CD4-positive, alpha-beta T cell treated with Interleukin-15 for 1 hour (primary cell): Measurements from ENCODE around the gene TSPAN18.

Source experiments
- DNase-seq: peaks from one replicate; pipeline ENCODE4 v3.0.0-alpha.2; 2020

Gene TSPAN18

DNA sequence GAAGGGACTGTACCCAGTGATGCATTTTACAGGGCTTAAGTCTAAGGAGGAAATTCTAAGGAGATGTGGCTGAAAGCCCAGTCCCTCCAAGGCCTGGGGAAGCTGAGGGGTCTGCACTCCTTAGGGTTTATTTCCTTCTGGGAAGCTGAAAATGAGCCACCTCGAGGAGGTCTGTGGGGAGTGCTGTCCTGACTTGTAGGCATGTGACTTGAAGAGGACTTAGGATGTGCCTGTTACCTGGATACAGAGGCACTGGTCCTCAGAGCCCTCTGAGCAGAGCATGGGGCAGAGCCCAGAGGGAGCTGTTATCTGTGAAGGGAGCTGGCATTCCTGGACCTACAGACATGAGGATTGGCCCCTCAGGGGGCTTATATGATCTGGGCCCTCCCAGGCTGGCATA lies 146.8 kb downstream of the TSPAN18 start:
- DNase-seq = no peak

DNA sequence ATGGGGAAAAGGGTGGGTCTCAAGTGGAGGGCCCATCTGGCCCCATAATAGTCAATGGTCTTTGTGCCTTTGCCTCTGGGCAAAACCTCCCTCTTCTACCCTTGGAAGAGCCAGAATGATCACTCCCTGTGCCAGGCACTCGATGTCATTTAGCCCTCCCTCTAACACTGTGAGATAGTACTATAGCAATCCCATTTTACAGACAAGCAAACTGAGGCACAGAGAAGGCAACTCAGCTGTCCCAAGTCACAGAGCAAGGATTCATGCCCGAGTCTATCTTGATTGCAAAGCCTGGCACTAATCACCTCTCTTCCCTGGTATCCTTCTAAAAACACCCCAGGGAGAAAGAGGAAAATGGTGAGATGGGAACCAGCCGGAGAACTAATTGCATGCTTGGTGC lies 147.5 kb downstream of the TSPAN18 start:
- DNase-seq = no peak

DNA sequence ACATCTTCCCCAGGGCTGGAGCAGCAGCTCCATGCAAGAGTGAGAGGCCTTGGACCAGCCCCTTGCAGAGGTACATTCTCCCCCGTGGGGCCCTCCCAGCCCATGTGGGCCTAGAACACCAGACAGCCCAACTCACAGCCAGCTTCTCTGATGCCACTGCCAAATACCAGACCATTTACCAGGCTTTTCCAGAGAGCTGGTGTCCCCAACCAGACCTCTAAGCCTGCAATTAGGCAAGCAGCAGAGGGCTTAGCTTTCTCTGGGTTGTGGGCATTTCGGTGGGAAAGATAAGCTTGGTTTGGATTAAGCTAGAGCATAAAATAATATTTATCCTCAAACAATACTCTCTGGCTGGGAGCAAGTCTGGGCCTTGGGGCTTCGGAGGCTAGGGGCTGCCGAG lies 148.3 kb downstream of the TSPAN18 start:
- no peak for DNase-seq

DNA sequence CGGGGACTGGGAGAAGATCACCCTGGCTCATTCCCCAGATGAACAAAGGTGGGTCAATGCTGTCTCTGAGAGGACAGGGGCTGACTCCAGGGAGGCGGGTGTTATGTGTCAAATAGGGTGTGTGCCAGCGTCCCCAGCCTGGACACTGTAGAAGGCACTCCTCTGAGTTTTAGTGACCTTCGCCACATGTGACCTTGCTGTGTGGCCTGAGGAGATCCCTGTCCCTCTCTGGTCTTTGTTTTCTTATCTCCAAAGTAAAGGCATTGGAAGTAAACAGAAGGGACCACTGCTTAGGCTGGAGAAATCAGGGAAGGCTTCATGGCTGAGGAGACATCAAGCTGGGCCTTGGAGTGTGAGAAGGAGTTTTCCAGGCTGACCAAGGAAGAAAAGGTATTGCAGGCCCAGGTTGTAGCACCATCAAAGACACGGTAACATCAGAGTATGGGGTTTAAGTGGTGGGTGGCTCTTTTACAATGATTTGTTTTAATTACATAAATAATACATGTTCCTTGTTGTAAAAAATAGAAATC lies 149.5 kb downstream of the TSPAN18 start:
- no peak for DNase-seq

DNA sequence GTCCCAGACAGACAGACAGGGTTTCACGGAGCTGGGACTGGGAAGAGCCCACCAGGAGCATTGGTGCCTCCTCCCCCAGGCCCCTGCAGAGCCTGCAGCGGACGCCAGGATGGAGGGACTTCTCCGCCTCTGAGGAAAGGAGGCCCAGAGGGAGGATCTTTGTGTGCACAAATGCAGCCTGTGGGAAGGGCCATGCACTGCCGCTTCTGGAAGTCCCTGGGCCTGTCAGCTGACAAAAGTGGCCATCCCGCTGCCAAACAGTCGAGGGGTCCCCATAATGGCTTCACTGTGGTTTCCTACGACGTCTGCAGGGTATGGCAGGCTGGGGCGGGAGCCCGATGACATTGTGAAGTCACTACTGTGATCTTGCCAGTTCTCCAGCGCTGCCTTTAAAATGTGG lies 150.1 kb downstream of the TSPAN18 start:
- no peak for DNase-seq

DNA sequence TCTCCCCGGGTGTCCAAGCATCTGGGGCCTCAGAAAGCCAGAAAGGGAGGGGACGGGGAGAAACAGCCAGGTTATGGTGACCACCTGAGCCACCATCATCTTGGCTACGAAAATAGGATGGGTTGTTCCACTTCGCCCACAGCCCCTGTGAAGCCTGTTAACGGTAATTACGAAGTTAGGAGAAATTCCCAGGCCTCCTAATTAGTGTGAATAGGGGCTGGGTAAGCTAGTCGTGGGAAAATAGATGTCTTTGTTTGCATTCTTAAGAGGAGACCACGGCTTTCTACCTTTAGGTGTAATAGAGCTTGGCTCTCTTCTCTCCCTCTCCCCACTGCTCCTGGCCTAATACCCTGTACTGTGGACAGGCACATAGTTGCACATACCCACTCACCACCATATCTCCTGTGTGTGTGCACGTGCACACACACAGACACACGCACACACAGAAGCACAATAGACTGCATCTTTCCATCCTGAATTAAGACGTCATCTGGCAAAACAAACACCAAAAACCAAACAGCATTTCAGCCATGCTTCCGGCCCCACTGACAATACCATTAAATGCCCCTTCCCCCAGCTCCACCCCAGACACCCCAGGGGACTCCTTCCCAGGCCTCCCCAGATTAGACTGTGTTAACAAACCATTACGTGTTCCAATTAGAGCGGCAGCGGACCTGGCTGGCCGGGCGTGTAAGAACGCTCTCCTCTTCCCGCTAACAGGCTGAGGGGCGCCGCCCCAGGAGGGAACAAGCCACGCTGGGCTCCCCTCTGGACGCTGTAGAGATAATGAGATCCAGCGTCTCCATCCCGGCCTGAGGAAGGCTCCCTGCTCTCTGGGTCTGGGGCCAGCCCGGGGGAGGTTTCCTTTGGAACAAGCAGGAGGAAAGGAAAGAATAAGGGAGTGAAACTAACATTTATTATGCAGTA lies 151.1 kb downstream of the TSPAN18 start:
- DNase-seq = no peak

DNA sequence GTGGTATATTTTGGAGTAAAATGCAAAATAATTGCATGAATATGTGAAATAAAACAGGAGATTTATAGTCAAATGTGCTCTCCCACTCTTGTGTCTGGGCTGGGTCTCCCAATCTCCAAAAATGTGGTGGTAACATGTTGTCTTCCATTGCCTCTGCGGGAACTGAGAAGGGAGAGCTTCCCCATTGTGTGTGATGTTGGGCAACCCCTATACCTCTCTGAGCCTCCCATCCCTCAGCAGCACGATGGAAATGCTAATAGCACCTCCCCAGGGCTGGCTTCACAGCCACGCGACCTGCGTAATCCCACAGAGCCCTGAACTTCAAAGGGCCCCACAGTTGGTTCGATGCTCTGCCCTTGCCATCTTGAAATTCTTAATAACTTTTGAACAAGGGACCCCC lies 151.9 kb downstream of the TSPAN18 start:
- no peak for DNase-seq

DNA sequence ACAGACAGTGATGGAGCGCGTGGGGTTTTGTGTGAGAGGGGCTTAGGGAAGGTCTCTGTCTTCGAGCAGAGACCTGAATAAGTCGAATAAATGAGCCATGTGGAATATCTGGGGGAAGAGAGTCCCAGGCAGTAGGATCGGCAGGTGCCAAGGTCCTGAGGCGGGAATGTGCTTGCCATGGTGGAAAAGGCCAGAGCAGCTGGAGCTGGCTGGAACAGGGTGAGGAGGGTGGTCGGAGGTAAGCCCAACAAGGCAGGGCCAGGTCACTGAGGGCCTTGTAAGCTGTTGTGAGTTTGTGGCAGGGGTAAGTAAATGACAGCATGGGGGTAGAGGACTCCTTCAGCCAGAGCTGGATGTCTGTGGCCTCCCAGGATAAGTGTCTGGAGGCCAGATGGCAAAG lies 152.7 kb downstream of the TSPAN18 start:
- DNase-seq = no peak

DNA sequence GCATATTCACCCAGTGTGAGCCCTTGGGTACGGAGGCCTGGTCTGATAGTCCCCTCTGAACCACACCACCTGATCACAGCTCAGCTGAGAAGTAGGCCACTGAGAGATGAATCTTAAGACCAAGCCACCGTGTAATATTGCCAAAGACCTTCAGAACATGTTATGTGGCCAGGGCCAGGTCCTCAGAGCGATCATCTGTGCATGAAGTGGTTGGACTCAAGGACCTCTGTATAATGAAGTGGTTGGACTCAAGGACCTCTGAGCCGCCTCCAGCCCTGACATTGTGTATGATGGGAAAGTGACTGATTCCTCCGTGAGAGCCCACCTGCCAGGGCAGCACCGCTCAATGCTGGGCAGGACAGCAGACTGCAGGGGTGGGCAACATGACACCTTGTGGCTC lies 153.7 kb downstream of the TSPAN18 start:
- DNase-seq = no peak

DNA sequence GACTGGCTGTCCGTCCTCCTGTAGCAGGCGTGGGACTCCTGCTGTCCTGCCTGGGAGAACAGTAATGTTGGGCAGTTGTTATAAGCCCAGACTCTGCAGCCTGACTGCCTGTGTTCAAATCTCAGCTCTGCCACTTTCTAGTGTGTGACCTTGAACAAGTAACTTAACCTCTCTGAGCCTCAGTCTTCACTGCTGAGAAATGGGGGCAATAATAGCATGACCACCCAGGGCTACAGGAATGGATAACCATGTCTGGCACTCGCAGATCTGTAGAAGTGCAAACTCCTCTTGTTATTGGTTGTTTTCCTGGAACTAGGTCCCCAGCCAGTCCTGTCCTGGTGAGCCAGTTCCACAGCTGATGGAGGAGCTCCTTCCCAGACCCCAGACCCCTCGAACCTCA lies 154.2 kb downstream of the TSPAN18 start:
- DNase-seq = no peak

DNA sequence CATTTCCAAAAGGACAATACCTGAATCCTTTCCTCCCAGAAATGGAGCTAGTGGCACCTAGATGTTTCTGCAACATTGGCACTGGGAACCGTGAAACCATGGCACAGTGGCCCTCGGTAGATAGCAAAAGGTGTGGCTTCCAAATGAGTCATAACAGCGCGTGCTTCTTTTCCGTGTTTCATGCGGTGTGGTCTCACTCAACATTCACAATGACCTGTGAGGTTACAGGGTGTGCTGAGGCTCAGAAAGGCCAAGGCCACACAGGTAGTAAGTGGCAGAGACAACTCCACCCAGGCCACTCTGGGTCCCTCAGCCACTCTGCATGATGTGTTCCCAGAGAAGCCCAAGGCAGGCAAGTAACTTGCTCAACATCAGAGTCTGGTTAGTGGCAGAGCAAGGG lies 156.5 kb downstream of the TSPAN18 start:
- DNase-seq = no peak

DNA sequence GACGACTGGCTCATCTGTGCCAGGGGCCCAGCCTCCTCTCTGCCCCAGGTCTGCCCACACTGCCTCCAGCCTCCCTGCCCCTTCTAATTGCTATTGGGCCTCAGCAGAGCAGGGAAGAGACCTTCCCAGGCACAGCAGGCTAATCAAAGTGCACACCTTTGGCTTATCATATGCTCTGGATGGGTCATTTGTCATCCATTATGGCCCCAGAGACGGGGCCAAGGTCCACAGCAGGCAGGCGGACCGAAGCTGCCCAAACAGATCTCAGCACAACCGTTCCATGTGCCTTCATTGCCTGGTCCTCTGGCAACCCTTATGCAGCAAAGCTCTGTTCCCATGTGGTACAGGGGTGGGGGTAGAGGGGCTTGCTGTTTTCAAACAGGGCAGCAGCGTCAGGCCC lies 157.3 kb downstream of the TSPAN18 start:
- DNase-seq = no peak

DNA sequence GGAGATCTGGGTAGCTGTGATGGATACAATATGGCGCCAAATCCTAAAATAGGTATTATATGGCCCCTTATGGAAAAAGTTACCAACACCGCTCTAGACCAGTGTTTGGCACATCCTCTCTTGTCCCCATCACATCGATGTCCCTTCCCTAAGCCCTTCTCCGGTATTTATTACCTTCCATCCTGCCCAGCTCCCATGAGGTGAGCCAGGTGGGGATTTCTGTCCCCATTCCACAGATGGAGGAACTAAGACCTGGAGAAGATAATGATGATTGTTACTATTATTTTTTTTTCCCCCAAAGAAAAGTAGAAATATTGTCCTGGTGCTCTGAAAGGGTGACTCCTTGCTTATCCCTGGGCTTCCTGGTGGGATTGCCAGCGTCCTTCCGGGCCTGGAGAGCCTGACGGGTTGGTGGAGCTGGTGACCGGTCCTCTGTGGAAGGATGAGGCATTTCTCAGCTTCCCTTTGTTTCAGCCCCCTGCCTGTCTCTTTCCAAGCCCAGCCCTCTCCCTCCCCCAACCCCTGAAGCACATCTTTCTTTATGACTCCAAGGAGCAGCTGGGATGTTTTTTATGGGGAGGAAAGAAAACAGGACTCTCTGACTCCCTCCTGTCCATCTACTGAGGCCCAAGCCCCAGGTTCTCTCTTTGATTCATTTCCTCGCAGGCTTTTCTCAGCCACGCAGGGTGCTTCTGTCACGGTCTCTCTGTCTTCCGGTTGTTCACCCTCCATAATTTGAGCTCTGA lies 158.5 kb downstream of the TSPAN18 start:
- DNase-seq = no peak

DNA sequence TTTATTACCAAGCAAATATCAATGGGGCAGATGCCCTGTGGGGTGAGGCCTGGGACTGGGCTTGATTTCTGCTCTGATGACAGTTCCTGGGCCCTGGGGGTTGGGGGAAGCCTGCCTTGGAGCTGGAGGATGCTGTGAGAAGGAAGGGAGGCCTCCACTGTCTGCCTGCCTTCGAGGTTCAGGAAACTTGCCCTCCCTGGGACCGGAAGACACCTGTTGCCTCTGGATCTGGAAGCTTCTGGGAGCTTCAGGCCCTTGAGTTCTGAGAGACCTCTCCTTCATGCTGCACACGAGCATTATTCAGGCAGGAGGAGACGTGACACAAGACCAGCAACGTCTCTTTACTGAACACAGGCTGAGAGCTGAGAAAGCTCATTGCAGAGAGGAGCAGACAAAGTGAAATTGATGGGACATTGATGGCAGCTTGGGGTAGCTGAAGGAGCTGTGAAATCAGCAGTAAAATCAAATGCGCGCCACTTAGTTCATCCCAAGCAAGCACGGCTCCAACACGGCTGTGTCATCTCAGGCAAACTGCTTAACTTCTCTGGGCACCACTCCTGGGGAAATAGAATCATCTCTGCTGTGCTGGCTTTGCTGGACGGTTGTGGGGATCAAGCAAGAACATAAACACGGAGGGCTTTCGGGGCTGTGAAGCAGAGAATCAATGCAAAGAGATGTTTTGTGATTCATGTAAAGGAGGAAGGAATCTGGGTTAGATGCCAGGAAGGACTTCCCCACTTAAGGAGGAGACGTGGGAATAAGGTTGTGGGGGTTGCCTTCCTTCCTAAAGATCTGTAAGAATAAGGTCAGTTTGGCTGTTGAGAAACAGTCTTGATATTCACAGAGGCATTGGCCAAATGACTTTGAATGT lies 159.4 kb downstream of the TSPAN18 start:
- DNase-seq = no peak

DNA sequence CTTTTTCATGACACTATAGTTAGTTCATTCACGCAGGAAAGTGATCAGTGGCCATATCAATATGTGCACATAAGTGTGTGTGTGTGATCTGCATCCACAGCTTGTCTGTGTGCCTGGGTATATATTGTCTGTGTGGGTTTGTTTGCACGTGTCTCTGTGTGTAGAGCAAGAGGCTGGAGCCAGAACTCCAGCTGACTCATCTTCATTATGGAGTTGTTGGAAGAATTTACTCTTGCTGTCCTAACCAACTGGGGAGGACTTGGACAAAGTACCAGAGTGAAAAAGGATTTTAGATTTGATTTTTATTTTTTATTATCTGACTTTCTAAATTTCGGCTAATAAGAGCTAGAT lies 160.0 kb downstream of the TSPAN18 start:
- no peak for DNase-seq

DNA sequence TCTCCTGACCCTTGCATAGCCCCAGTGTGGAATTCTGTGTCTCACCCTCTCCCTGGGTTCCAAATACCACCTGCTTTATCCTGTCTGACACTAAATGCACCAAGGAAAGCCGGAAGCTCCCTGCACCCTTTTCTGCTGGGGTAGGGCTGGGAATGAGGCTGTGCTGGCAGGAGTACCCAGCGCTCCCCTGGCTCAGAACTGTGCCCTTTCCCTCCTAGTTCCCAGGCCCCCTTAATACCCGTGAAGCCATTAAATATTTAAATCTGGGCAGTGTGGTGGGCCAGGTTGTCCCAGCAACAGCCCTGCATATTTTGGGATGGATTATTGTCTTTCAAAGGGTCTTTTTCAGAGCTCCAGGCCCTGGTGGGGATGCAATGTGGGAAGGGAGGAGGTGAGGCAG lies 160.9 kb downstream of the TSPAN18 start:
- DNase-seq = no peak

DNA sequence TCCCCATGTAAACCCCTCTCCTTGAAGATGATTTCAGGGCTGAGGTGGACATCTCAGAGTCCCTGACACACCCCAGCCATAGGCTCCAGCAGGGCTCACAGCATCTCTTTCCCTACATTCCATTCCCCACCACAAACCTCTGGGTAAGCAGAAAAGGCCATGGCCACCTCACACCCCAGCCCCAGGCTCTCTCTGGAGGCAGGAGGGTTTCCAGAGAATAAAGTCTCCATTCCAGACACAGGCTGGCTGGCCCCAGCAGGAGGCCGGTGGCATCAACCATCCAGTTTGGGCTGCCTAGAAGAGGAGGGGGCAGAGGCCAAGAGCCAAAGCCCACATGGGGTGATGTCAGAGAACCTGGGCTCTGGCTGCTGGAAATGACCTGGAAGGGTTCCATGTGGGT lies 162.5 kb downstream of the TSPAN18 start:
- DNase-seq = no peak

DNA sequence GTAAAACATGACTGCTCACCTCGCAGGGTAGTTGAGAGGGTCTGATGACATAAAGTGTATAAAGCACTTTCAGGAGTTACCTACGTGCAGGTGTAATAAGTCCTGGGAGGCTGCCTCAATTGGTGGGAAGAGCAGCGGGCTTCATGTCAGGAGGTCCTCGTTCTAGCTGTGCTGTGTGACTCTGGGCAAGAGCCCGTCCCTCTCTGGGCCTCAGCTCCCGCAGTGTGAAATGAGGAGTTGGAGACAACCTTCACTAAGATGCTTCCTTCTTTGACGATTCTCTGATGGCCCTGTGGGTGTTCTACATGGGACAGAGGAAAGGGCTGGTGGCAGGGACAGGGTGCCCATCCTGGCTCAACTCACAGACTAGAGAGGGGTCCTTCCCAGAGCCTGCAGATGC lies 166.1 kb downstream of the TSPAN18 start:
- DNase-seq = no peak

DNA sequence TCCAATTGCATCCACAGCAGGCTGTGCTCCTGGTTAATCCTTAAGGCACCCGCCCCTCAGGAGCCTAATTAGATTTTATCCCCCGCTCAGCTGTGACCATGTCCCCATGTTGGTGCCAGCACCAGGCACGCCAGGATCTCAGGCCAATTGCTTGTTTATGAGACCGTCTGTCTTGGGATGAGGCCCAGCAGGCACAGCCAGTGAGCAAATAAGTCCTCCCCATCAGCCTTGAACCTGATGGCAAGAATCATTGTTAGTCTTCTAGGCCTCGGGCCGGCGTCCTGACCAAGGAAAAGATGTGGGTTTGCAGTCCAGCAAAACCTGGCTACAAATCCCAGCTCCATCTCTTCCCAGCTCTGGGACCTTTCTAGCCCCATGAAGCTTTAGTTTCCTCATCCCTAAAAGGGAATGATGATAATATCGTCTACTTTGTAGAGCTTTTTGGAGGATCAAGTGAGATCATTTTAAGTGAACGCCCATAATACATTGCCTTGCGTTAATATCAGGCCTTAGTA lies 166.6 kb downstream of the TSPAN18 start:
- no peak for DNase-seq

DNA sequence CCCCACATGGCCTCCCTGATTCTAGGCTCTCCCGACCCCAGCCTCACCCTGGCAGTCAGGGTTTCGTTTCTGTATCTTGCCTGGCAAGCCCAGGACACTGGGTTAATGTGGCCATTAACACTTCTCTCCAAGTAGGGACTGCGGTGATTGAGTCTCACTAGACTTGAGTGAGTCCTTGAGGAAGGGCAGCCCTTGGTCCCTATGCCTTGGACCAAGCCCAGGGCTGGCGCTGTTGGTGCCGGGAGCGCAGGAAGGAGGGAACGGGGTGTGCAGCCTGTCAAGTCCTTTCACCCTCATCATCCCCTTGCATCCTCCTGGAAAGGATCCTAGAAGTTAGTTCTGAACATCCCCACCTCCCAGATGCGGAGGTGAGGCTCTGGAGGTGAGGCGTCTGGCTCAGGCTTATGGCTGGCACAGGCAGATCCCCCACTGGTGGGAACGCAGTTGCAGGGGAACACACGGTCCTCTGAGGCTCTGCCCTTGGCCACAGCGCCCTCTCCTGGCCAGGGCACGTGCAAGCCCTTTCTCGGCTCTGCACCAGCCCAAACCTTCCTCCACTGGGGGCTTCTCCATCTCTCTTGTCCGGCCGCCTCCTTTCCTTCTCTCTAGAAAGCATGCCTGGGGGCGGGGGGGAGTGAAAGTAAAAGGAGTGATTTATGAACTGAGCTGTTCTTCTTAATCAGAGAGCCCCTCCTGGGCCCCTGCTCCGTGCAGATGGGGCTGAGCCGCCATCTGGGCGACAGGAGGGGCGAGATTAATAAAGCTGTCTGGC lies 167.3 kb downstream of the TSPAN18 start:
- no peak for DNase-seq

DNA sequence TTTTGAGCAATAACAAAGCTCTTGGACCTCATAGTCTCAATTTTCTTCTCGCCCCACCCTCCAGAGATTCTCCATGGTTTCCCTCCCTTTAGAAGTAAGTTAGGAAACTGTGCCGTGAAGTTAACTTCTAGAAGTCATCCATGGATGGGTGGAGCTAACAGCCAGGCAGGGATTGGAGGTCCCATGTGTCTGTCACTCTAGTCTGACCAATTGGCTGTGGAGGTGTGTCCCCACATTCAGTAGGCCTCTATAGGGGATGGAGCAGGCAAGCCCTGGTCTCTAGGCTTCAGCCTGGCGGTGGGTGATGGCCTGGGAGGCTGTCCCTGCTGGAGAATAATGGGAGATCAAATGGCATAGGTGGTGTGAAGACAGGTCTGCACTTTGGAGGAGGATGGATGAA lies 173.2 kb downstream of the TSPAN18 start:
- DNase-seq = no peak

DNA sequence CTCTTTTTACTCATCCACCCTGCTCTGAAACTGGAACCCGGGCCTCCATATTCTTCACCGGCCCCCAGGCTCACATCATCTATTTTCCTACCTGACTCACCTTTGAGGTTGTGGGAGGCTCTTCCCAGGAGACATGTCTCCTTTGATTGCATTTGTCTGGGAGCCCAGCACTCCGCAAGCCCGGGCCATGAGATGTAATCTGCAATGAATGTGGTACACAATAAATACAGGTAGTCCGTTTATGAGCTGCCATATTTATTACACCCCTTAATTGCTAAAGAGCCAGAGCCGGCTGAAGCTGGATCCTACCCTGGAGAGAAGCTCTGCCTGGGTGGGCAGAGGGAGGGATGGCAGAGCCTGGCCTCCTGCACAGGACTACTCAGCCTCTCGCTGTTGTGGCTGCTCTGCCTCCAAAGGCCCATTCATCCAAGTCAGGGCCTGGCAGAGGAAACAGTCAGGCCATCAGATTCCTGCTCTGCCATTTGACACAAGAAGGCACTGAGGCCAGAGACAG lies 174.4 kb downstream of the TSPAN18 start:
- no peak for DNase-seq
